DMS 273 (cell line): ENCODE results near the gene CYP4X1.
"Not testable (repeated sequence)": the region's sequence is repeated elsewhere in the genome, so short reads cannot be mapped to it uniquely, and the experiment has no call there.

Experiments
- DNase-seq: peaks from one replicate; lab custom pipeline; 2025; ENCODE audit not compliant: unreplicated experiment; lab: John Stamatoyannopoulos, UW

The CYP4X1 gene

GRCh38 chr1:47069509-47069908 lies 46.0 kb downstream of the CYP4X1 start:
- DNase-seq = not testable (repeated sequence)

DNA sequence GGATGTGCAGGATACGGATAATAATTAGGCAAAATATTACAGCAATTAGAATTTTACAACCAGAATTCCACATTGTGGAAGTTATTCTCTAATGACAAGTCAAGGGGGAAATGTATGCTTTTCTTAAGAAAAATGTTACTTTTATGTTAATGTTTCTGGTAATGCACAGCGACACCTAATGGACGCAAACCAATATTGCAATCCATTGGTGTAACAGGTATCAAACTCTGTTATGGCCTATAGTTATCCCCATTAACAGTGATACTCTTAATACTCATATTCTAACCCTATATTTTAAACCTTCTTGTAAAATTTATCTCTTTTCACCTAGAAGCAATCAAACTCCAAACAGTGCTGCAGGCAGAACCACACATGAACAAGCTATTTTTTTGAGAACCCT lies 65.9 kb downstream of the CYP4X1 start:
- DNase-seq = peak; percentile 52

DNA sequence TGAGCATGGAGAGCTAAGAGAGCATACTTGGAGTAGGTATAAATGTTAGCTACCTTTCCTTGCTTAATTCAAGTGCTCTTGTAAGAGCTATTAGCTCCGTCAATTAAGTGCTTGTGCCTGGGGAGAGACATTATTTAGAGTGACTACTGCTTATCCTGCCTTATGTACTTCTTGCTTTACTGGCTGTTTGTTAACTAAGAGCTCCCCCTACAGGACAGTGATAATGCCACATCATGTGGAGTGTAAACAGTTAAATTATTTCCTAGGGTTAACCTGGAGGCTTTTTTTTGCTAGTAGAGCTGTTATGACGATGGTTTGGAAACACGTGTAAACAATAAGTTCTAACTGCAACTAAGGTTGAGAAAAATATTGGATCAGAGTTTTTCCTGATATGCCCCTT lies 68.0 kb downstream of the CYP4X1 start:
- DNase-seq = not testable (repeated sequence)
